ENCODE data around the gene KLK15.

KLK15 gene

GRCh38 chr19:50833117-50833801 lies at the start of gene KLK15:
KLK15 (minus strand) TSS chr19:50833574; CDS start chr19:50831492, 2,082 bp downstream.
- no peak for DNase-seq (ENCODE audit: low read depth)

GRCh38 chr19:50882188-50882587 lies 48.8 kb upstream of the KLK15 start:
- DNase-seq (ENCODE audit: low read depth): no peak

GRCh38 chr19:50880241-50880640 lies 46.9 kb upstream of the KLK15 start:
- DNase-seq (ENCODE audit: low read depth): no peak

- no peak for DNase-seq (ENCODE audit: low read depth)
Measured at GRCh38 chr19:50878851-50879250, 45.5 kb upstream of the KLK15 start.

- DNase-seq (ENCODE audit: low read depth): no peak
Measured at GRCh38 chr19:50877338-50877737, 44.0 kb upstream of the KLK15 start.

- DNase-seq (ENCODE audit: low read depth): no peak
Measured at GRCh38 chr19:50876456-50876855, 43.1 kb upstream of the KLK15 start.

GRCh38 chr19:50875795-50876422 lies 42.5 kb upstream of the KLK15 start:
- no peak for DNase-seq (ENCODE audit: low read depth)

- no peak for DNase-seq (ENCODE audit: low read depth)
Measured at GRCh38 chr19:50874211-50874610, 40.8 kb upstream of the KLK15 start.

- DNase-seq (ENCODE audit: low read depth): no peak
Measured at GRCh38 chr19:50873056-50873455, 39.7 kb upstream of the KLK15 start, which contains the start of gene KLK2. KLK2 (plus strand) TSS chr19:50873439; CDS start chr19:50873474, 35 bp downstream.

GRCh38 chr19:50870417-50871089 lies 37.2 kb upstream of the KLK15 start:
- DNase-seq (ENCODE audit: low read depth): no peak

- DNase-seq (ENCODE audit: low read depth): no peak
Measured at GRCh38 chr19:50869479-50869878, 36.1 kb upstream of the KLK15 start.

- DNase-seq (ENCODE audit: low read depth): no peak
Measured at GRCh38 chr19:50861496-50862286, 28.3 kb upstream of the KLK15 start.

GRCh38 chr19:50861010-50861409 lies 27.6 kb upstream of the KLK15 start:
- DNase-seq (ENCODE audit: low read depth): no peak

GRCh38 chr19:50859849-50860248 lies 26.5 kb upstream of the KLK15 start:
- no peak for DNase-seq (ENCODE audit: low read depth)

- DNase-seq (ENCODE audit: low read depth): no peak
Measured at GRCh38 chr19:50858886-50859285, 25.5 kb upstream of the KLK15 start.

- no peak for DNase-seq (ENCODE audit: low read depth)
Measured at GRCh38 chr19:50857366-50857765, 24.0 kb upstream of the KLK15 start.

GRCh38 chr19:50854636-50855410 lies 21.4 kb upstream of the KLK15 start, which contains the start of gene KLK3:
KLK3 (plus strand) TSS chr19:50854915; CDS start chr19:50854956, 41 bp downstream.
- no peak for DNase-seq (ENCODE audit: low read depth)

GRCh38 chr19:50851620-50852019 lies 18.2 kb upstream of the KLK15 start:
- no peak for DNase-seq (ENCODE audit: low read depth)

- DNase-seq (ENCODE audit: low read depth): no peak
Measured at GRCh38 chr19:50850738-50851137, 17.4 kb upstream of the KLK15 start.

- no peak for DNase-seq (ENCODE audit: low read depth)
Measured at GRCh38 chr19:50844296-50844935, 11.0 kb upstream of the KLK15 start.

GRCh38 chr19:50843701-50844221 lies 10.4 kb upstream of the KLK15 start:
- no peak for DNase-seq (ENCODE audit: low read depth)

Measured in GM04503 (cell line).